ENCODE results near the gene TSPAN15.

TSPAN15 gene

DNA sequence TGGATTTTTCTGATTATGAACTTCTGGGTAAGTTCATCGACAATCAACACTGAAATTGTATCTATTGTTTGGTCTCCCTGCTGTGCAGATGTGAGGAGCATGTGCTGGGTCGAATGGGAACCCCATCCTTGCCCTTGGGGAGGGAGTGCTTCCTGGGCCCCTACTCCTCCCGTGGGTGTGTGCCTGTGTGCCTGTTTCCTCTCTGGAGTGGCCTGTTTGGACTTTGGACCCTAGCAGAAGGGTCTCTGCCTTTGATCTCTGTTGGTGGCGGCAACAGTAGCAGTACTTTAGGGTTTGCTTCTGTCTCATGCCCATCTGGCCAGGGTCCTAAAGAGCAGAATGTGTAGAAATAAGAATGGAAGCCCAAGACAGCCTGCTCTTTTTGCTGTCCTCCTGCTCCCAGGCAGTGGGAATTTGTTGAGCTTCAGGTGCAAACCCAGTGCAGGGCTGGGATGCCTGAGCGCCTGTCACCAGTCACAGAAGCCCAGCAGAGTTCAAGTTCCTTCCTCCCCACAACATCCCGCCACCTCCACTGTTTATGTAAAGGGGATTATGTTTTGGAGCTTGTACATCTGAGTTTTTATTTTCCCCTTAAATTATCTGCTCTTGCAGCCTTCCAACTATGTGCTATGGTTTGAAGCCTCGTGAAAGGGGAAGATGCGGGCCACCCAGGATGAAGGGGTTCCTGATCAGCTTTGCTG, 33.1 kb upstream of the TSPAN15 start:
- DNase-seq (ENCODE audit: low spot score): no peak

DNA sequence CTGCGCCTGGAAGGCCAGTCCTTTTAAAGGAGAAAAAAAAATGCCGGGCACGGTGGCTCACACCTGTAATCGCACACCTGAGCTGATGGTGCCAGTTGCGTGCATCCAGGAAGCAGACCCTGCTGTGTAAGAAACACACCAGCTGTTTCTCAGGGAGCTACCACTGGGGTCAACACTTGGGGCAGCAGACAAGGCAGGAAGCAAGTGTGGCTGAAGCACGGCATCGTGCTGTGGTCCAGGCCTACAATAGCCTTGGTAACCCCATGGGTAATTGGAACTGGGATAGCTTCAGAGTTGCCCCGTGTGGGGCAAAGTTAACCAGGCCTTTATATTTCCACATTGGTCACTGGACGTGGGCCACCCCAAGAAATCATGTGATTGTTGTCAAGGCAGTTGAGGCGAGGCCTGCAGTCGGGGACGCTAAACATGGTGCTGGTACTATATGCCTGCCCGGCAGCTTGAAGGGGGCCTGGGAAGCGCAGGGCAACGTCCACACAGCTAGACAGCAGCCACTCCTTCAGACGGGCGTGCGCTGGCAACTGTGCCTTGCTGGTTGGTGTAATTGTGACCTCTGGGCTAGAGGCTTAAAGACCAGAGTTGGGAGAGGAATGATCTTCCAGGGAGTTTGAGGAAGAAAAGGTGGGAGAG, 32.0 kb upstream of the TSPAN15 start:
- DNase-seq (ENCODE audit: low spot score): no peak
- TF ChIP-seq, protein P1, sequence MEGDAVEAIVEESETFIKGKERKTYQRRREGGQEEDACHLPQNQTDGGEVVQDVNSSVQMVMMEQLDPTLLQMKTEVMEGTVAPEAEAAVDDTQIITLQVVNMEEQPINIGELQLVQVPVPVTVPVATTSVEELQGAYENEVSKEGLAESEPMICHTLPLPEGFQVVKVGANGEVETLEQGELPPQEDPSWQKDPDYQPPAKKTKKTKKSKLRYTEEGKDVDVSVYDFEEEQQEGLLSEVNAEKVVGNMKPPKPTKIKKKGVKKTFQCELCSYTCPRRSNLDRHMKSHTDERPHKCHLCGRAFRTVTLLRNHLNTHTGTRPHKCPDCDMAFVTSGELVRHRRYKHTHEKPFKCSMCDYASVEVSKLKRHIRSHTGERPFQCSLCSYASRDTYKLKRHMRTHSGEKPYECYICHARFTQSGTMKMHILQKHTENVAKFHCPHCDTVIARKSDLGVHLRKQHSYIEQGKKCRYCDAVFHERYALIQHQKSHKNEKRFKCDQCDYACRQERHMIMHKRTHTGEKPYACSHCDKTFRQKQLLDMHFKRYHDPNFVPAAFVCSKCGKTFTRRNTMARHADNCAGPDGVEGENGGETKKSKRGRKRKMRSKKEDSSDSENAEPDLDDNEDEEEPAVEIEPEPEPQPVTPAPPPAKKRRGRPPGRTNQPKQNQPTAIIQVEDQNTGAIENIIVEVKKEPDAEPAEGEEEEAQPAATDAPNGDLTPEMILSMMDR (IDR thresholded peaks at IDR 0.05; ENCODE audit: extremely low read depth, missing control alignments): no peak

More for the DNA sequence above, 33.1 kb upstream of the TSPAN15 start:
- TF ChIP-seq, protein P1 (IDR thresholded peaks at IDR 0.05; ENCODE audit: extremely low read depth, missing control alignments): no peak

DNA sequence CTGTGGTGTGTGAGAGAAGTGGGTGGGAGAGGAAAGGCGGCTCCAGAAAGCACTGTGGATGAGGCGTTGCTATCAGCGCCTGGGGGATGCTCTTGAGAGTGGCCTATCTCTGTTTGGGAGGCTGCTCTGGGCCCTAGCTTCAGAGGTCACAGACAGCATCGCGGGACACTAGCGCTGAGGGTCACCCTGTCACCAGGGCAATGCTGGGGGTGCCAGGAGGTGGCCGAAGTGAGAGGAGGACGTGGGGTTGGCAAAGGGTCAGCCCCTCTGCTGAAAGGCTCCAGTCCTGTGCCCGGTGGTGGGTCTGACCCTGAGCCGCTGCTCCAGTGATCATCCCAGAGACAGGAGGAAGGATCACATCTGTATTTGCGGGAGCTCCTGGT, 31.5 kb upstream of the TSPAN15 start:
- DNase-seq (ENCODE audit: low spot score): no peak
- TF ChIP-seq, protein P1 (IDR thresholded peaks at IDR 0.05; ENCODE audit: extremely low read depth, missing control alignments): no peak

DNA sequence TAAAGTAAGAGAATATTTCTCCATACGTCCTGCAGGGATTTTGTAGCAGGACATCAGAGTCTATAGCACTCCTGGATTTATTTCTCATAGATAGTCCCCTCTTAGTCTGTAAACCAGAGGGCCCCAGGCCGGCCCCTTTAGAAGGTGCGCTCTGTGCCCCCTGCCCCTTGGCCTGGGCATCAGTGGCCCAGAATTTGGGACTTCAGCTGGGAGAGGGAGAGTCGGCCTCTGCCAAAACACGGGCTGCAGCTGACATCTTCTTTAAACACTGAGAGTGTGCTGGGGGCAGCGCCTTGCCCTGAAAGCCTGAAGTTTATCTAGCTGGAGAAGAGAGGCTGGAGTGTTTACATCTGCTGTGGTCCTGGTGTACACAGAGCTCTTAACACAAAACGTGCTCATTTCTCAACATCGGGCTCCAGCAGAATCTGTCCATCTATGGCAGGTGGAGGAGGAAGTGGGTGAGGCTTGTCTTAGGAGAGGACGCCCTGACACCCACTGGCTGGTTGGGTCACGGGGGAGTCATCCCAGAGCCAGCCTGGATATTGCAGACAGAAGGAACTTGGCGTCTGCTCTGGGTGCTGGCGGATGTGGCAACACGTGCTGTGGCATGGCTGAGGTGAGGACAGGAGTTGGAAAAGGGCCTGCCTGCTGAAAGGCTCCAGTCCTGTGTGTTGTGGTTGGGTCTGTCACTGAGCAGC, 29.5 kb upstream of the TSPAN15 start:
- no peak for DNase-seq (ENCODE audit: low spot score)

DNA sequence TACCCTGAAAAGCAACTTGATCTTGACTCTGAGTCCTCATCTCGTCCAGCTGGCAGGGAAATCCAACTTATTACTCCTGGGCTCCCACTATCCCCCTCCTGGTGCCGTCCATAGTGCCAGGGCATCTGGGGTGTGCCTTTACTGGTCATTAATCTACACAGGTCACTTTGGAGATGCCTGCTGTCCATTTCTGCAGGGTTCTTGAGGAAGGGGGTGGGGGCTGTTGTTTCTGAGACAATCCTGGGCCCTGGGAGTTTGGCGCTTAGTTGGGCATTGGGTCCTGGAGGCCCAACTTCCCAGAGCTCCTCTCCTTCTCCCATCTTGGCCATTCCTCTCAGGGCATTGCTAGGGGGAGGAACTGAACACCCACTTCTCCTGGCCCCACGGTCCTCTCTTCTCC, 28.6 kb upstream of the TSPAN15 start:
- TF ChIP-seq, protein P1 (IDR thresholded peaks at IDR 0.05; ENCODE audit: extremely low read depth, missing control alignments): no peak
- no peak for DNase-seq (ENCODE audit: low spot score)

More for the DNA sequence above, 29.5 kb upstream of the TSPAN15 start:
- TF ChIP-seq, protein P1 (IDR thresholded peaks at IDR 0.05; ENCODE audit: extremely low read depth, missing control alignments): no peak

DNA sequence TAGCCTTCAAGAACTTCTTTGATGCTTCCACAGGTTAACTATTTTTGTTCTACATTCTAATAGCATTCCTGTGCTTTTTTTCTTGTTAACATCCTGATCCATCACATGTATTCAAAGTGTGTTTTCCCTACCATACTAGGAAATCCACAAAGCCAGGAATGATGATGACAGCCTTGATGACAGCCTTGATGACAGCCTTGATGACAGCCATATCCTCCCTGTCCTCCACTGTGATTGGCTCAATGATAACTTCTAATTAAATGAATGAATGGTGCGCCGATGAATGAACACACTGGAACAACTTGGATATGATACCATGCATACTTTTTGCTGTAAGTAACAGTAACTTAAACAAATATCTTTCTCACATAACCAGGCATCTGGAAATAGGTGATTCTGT, 26.2 kb upstream of the TSPAN15 start:
- DNase-seq (ENCODE audit: low spot score): no peak
- TF ChIP-seq, protein P1 (IDR thresholded peaks at IDR 0.05; ENCODE audit: extremely low read depth, missing control alignments): no peak
